Stimulated activated CD8-positive, alpha-beta memory T cell treated with anti-CD3 and anti-CD28 coated beads, Interleukin-15, amount 100 ng/mL, for 24 hours (primary cell): ENCODE data around the gene CNPPD1.

ENCODE experiments used
- DNase-seq: peaks from one replicate; pipeline ENCODE4 v3.0.0-alpha.2; 2020; ENCODE audit warnings: low read depth

The CNPPD1 gene

DNA sequence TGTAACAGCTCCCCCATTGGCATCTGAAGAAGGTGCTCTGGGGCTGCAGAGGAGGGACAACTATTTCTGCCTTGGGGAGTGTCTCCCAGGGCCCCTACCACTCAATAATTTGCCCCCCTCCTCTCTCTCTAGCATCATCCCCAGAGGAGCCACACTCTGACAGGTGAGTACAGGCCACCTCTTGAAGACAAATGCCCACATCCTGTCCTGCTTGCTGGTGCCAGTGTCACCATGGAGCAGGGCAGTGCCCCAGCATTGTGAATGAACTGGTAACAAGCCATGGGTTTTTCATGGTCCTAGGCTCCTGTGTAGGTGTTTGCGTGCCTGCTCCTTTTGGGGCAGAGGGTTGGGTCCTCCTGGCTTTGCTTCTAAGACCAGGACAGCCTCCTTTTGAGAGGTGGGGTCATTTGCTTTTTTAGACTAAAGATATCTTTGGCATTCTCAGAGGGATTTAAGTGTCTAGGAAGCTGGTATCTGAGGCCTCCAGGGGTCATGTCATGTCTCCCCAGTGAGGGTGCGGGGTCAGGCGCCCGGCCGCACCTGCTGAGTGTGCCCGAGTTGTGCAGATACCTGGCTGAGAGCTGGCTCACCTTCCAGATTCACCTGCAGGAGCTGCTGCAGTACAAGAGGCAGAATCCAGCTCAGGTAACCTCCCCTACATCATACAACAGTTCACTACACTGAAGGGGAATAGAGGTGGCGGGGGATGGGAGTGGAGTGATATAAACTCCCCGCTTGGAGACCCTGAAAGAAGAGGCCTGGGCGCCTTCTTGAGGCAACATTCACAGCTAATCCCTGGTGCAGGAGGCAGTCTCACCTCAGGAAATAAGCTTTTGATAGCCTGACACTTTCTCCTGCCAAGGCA is 3.1 kb upstream of the CNPPD1 start:
- DNase-seq = no peak

GRCh38 chr2:219178377-219179175 is 1.9 kb upstream of the CNPPD1 start:
- DNase-seq = no peak

DNA sequence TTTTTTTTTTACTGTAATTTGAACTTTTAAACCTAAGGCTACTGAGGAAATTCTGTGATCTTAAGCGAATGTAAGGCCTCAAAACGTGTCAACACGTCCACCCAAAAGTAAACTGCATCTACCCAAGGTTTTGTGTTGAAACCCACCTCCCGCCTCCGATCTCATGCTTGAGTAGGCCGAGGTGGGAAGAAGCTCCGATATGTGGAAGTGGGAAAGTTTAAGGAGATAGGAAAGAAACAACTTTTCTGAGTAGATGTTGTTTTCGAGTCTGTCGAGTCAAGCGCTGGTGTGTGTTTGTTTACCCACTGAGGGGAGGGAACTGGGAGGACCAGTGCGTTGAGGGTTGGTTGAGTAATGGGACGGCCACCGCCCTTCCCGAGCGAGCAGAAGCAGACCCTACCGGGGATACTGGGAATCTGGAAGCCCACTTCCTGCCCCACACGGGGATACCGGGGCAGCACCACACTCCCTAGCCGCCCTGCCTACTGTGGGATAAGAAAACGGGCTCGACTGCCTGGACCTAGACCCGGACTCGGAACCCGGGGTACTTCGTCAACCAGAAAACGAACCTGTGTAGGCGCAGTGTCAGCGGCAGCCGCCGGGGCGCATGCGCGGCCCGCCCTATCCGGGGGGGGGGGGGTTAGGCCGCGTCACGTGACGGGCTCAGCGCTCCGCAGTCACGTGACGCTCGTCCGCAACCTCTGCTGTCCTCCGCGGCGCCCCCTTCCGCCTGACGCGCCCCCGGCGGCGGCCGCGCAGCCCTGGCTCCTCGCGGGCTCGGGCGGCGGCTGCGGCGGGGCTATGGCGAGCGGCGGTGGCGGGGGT is 1.0 kb upstream of the CNPPD1 start, which contains the start of gene RETREG2:
TSS of gene RETREG2 (plus strand) at position 724 of the 825 bp plus-strand sequence. CDS start at position 802, 78 bp downstream.
- peak; percentile 59 for DNase-seq

DNA sequence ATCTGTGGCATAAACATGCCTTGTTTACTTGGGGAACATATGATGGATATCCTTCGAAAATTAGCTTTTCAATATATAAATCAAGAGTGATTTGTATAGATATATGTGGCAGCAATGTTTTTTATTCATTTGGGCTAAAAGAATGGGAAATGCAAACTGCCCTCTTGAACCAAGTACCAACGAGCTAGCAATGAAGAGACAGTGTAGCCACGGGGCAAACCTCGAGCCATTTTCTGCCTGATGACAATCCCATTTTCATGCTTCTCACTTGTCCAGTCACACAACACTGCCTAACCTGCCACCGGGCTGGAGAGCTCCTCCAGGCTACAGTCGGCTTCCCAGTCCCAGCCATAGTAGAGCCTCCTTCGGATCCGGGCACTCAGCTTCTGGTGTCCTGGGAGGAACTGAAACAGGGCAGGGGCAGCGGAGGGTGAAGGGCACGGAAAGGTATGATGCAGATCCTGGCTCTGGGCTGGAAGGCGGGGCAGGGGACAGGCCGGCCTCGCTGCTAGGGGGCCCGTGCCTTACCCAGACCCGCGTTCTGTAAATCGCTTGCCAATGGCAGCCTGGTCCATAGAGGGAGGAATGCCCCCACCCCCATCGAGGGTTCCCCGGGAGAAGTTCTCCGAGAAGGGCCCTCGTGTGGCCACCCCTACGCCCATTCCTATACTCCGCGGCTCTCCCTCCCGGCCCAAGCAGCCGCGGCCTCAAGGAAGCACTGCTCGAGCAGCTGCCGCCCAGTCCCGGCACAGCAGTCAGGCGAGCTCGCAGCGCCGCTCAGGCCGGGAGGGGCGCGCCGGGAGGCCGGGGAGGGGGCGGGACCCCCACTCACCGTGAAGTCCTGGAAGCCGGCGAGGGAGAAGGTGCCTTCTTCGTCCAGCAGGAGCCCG is 552 bp downstream of the CNPPD1 start:
- no peak for DNase-seq

GRCh38 chr2:219175486-219175885 is 1.2 kb downstream of the CNPPD1 start:
- DNase-seq = no peak

DNA sequence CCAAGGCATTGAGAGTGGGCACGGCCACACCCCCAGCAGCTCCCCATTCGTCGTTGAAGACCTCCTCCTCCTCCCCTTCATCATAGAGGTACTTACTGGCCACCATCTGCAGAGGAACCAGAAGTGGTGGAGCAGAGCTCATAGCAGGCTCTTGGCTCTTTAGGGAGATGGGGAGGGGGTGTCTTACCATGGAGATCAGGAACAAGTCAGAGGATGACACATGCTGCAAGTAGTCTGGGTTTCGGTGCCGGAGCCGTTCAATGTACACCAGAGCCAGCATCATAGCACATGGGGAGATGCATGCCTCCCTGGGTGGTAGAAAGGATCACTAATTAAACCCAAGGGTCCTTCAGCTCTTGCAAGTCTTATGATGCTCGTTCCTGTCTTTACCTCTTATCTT is 1.9 kb downstream of the CNPPD1 start:
- DNase-seq = no peak

DNA sequence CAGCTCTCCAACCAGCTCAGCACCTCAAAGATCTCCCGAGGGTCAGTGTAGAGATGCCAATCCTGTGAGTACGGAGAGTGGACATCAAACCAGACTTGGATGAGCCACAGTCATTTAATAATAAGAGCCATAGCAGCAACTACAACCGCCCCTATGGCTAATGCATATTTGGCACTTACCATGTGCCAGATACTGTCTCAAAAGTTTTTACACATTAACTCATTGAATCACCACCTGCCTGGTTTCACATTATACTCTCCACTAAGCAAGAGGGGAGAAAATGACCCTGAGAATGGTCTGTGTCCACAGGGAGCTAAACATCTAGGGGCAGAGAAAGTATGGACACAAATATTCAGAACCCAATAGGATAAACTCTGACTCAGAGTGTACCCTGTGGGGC is 2.6 kb downstream of the CNPPD1 start:
- DNase-seq = no peak

DNA sequence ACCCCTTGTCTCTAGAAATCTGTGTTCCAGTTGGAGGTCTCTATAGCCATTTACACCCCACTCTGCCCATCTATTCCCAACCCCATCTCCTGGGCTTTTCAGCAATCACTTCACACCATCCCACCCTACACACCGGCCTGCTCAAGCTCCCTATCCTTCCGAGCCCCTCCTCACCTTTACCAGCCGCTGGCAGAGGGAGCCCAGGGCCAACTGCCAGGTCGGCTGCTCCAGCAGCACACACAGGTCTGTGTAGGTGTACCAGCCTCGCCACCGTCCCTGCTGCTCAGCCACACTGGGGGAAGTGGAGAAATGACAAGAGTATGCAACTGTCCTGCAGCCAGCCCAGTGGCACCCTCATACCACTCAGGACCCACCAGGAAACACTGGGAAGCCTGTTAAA is 3.5 kb downstream of the CNPPD1 start:
- DNase-seq = no peak

GRCh38 chr2:219172231-219173154 is 4.2 kb downstream of the CNPPD1 start:
- no peak for DNase-seq

- no peak for DNase-seq
These were observed 5.5 kb downstream of the CNPPD1 start for GRCh38 chr2:219171231-219171651.

GRCh38 chr2:219169930-219170654 is 6.6 kb downstream of the CNPPD1 start, which contains the start of gene SLC23A3:
TSS of gene SLC23A3 (minus strand) at chr2:219170029. CDS start at chr2:219169984, 45 bp downstream.
- no peak for DNase-seq

DNA sequence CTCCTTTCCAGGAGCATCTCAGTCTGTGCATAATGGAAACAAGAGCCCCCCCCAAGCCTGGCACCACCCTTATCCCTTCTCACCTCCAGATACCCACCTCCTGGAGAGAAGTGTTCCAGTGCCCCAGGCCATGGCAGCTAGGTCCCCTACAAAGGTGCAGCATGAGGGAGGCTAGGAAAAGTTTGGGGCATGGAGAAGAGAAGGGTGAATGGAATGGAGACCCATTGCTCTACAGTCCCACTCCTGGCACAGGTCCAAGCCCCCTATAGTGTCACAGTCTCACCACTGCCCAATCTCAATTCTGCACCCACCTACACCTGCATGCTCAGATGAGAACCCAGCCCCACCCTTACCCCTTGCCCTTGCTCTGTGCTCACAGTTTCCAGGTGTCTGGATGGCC is 7.8 kb downstream of the CNPPD1 start:
- DNase-seq = no peak

DNA sequence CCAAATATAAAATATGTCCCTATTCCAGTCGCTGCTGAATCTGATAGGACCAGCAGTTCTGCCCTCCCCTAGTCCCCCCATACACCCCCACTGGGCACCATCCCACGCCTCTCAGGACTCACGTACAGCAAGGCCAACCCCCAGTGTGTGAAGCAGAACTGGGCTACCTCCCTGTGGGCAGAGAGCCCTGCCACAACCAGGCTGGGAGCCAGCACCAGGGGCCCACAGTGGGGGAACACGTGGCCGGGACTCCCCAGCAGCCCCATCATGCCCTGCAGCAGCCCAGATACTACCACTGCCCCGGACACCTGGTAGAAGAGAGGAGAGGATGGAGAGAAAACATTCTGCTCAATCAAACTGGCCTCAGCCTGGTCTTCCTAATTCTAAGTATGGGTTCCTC is 8.2 kb downstream of the CNPPD1 start:
- DNase-seq = no peak

DNA sequence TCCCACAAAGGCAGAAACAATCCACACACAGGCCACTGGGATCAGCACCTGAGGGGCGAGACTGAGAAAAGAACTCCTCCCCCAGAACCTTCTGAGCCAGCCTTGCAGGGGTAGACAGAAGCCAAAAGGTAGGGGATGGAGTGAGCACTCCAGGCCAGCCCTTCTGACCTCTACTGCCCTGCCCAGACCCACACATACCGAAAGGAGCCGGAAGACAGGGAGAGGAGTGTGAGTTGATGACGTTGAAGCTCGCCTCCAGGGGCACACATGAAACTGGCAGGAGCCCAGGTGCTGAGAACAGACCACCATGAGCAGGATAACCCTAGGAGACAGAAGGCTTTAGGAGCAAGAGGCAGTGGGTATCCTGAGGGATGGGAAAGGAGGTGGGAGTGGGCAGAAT is 8.7 kb downstream of the CNPPD1 start:
- DNase-seq = no peak

DNA sequence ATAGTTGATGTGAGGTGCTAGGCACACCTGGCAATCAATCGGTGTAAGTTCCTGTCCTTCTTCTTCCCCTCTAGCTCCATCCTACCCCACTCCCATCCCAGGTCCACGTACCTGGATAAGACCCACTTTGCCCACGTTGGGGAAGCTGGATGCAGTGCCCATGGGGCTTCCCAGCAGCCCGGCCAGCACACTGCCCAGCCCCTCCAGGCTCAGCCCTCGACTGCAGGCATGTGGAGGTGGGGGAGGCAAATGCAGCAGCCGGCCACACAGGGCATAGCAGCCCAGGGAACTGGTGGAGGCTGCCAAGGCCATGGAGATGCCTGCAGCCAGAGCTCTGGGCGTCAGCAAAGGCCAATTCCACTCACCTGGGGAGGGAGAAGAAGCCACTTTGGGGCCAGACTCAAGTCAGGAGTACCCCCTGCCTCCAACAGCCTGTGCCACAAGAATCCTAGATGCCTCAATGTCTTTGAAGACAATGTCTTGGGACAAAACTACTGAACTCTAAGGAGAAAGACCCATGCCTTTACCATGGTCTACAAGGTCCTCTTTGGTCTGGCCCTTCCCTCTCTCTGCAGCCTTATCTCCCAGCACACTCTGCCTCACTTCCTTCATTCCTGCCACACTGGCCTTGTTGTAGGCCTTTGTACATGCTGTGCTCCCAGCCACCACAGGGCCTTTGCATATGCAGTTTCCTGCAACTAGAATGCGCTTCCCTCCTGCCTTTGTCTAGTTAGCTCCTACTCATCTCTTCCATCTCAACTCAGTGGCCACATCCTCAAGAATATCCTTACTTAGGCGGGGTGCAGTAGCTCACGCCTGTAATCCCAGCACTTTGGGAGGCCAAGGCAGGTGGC is 11.4 kb downstream of the CNPPD1 start:
- DNase-seq = no peak

- DNase-seq = no peak
These were observed 13.6 kb downstream of the CNPPD1 start for GRCh38 chr2:219163156-219163555.

GRCh38 chr2:219161097-219161496 is 15.6 kb downstream of the CNPPD1 start:
- DNase-seq = no peak
